NOMO-1 (cell line): ENCODE results near the gene DDB1.

Experiments
- DNase-seq, 2 experiments: peaks; one replicate each; lab custom pipeline; 2025; ENCODE audit not compliant: unreplicated experiment in 2 of 2; lab: John Stamatoyannopoulos, UW

Gene DDB1

DNA sequence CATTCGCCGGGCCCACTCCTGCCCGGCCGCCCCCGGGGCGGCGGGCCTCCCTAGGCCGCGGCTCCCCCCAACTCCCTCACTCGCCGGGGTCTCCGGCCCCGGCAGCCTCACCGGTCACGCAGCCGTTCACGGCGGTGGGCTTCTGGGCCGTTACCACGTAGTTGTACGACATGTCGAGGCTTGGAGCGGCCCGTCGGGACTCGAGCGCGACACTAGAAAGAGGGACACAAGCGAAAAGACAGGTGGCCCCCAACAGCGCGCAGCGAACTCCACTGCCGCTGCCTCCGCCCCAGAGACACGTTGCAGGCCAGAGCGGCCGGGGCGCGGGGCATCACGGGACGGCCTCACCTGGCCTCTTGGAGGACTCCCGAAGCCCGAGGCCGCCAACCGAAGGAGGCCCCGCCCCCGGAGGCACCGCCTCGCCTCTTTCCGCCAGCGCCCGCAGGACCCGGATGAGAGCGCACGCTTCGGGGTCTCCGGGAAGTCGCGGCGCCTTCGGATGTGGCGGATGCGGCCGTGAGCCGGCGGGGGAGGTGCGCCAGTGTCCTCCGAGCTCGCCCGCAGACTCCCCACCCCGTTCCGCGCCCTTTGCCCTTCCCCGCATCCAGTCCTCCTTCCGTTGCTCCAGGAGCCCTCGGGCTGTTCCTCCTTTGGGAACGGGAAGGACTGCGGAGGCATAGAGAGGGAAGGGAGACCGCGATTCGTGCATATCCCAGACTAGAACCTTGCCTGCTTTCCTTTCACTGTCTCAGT lies at the start of gene DDB1, which contains the start of gene TKFC:
DDB1 (minus strand) TSS at position 309 of the 753 bp plus-strand sequence; CDS start at position 172, 137 bp downstream.
TKFC (plus strand) TSS at position 432 of the 753 bp plus-strand sequence. CDS start 1,501 bp downstream, outside the sequence.
- peak; percentile 85 to 94 for DNase-seq

GRCh38 chr11:61380884-61381283 lies 48.0 kb upstream of the DDB1 start:
- no peak for DNase-seq

DNA sequence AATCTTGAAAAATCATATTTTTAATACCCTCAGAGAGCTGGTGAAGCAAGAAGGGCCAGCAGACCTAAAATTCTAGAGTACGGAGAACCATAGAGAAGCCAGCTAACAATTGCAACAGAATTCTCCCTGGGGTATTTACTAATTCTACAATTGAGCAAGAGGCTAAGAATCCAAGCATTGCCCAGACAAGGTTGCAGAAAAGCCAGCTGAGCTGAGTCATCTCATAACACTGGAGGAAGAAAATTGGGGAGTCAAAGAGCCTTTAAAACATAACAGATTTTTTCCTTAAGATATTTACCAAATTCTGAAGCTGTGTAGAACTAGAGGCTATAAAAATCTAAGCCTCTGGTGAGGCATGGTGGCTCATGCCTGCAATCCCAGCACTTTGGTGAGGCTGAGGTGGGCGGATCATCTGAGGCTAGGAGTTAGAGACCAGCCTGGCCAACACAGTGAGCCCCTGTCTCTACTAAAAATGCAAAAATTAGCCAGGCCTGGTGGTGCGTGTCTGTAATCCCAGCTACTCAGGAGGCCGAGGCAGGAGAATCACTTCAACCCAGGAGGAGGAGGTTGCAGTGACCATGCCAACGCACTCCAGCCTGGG lies 45.9 kb upstream of the DDB1 start:
- DNase-seq: peak; percentile 73 to 90

GRCh38 chr11:61377461-61378160 lies 44.7 kb upstream of the DDB1 start:
- no peak for DNase-seq

DNA sequence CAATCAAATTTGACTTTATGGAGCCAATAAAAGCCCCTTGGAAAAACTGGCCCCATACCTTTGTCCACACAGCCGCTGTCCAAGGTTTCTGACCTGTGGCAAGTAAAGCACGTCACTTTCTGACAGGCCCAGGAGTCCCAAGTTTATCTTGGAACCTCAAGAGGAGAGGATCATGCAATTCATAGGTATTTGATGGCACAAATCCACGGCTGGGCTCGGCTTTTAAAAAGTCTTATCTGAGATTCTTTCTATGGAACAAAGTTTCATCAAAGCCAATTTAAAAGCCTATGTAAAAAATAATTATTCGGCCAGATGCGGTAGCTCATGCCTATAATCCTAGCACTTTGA lies 42.8 kb upstream of the DDB1 start:
- DNase-seq: no peak

DNA sequence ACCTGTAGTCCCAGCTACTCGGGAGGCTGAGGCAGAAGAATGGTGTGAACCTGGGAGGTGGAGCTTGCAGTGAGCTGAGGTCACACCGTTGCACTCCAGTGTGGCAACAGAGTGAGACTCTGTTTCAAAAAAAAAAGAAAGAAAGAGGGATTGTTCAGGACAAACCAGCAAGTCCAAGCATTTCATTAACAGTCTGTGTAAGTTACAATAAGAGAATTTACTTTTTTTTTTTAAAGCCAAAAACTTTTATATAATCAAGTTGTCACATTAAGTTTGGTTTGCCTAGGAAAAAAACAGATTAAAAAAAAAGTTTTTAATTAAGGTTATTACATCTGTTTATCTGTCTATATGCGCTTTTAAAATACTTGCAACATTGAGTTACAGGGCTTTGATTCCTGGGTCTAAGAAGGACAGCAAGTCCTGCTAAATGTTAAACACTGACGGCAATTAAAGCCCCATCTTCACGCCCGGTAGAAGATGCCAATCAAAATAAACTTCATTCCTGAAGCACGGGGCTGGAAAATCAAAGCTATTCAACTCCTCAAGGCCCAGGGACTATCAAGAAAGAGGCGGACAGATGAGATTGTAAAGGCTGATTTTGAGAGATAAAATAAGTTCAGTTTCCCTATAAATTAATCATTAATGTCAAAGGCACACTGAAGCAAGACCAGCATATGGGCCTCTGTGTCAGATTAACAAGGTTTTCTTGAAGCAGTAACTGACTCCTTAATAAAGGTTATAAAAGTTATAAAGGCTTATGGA lies 39.9 kb upstream of the DDB1 start:
- no peak for DNase-seq

DNA sequence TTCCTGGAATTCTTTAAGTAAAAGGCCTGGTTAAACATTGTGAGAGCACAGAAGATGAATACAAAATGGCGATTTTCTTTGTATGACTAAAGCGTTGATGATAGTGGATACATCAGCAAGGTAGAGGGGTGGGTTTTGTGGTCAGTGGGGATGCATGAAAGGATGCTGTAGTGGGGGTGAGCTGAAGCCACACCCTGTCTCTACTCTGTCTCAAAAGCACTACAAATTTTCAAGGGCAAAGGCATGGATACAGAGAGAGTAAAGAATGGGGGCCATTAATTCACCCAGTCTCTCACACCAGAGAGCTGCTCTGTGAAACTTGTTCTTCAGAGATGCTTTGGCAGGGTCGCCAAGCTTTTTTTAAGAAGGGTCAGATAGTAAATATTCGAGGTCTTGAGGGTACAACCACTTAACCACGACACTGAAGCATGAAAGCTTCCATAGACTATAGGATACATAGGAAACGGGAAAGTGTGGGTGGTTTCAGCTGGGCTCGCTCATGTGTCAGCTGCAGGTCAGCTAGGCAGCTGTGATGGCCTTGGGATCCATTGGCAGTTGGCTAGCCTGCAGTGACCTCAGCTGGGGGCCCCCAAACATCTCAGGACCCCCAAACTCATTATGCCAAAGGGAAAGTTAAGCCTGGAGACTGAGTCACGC lies 37.6 kb upstream of the DDB1 start:
- DNase-seq: no peak

- no peak for DNase-seq
Measured at GRCh38 chr11:61369372-61370348, 36.8 kb upstream of the DDB1 start.

DNA sequence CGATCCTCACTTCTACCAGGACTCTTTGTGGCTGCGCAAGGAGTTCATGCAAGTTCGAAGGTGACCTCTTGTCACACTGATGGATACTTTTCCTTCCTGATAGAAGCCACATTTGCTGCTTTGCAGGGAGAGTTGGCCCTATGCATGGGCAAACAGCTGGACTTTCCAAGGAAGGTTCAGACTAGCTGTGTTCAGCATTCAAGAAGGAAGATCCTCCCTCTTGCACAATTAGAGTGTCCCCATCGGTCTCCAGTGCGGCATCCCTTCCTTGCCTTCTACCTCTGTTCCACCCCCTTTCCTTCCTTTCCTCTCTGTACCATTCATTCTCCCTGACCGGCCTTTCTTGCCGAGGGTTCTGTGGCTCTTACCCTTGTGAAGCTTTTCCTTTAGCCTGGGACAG lies 35.7 kb upstream of the DDB1 start:
- no peak for DNase-seq

DNA sequence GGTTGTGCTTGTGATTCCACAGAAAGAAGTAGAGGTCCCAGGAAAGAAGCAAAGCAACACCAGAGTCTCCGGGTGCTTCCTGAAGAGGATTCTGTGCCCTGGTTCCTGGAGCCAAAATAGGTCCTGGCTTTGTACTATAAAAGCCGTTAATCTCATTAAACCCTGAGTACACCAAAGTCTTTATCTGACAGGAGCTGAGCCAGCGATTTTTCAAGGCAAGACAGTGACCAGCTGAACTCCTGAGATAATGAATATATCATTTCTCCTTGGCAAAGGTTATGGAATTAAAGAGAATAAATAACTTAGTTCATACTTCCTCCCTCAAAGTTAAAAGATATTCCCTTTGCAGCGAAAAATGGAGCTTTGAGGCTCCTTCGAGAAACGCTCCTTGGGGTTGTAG lies 34.5 kb upstream of the DDB1 start:
- no peak for DNase-seq

DNA sequence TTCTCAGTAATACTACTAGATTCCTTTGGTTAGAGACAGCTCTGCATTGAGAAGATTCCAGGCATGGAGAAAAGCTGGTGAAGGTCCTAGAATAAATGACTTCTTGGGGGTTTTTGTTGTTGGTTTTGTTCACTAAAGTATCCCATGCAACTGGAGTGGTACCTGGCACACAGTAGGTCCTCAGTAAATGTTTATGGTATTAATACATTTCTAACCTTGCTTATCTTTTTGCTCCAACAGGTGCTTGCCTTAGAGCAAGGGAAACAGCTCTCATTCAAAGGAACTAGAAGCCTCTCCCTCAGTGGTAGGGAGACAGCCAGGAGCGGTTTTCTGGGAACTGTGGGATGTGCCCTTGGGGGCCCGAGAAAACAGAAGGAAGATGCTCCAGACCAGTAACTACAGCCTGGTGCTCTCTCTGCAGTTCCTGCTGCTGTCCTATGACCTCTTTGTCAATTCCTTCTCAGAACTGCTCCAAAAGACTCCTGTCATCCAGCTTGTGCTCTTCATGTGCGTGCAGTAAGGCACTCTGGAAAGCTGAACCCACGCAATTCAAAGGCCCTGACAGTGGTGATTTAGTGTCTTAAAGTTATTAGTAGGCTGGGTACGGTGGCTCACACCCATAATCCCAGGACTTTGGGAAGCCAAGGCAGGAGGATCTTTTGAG lies 31.2 kb upstream of the DDB1 start:
- DNase-seq: no peak

- DNase-seq: peak in 1 of 2 experiments; percentile 44
Measured at GRCh38 chr11:61362542-61362875, 29.6 kb upstream of the DDB1 start.

GRCh38 chr11:61361741-61362541 lies 29.0 kb upstream of the DDB1 start, which contains the start of the genes CYB561A3 and TMEM138:
CYB561A3 (minus strand) TSS chr11:61361882; CDS start chr11:61356713, 5,169 bp downstream.
TMEM138 (plus strand) TSS chr11:61362374; CDS start chr11:61364391, 2,017 bp downstream.
- DNase-seq: peak; percentile 94 to 96

DNA sequence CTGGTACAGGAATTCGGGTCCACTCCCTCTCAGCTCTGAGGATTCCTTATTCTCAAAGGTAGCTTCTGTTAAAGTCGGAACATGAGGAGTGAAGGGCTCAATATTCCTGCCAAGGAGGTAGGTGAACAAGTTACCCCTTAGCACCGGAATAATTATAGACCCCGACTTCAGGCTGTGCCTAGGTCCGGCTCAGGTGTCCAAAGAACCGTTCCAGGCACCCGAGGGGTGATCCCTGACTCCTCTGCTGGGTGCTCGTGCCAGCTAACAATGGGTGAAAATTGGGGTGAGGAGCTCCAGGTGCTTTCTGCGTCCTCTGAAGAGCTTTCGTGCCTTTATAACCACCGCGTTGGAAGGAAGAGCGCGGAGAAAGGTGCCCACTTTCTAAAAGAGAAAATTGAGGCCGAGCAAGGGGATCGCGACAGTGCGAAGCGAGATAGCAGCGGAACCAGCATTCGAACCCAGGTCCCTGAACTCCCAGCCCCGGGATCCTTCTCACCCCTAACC lies 28.4 kb upstream of the DDB1 start:
- DNase-seq: no peak

DNA sequence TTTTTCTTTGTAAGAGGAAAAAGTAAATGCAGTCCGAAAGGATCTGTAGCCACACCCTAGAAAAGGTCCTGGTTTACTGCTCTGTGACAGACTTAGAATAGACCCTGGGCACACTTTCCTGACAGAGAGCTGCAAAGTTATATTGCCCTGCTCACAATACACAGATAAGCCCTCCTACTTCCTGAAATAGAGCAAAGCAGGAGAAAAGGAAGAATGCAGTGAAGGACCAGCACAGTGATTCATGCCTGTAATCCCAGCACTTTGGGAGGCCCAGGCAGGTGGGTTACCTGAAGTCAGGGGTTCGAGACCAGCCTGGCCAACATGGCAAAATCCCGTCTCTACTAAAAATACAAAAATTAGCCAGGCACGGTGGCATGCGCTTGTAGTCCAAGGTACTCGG lies 26.6 kb upstream of the DDB1 start:
- DNase-seq: no peak

GRCh38 chr11:61358566-61358965 lies 25.7 kb upstream of the DDB1 start:
- DNase-seq: no peak

DNA sequence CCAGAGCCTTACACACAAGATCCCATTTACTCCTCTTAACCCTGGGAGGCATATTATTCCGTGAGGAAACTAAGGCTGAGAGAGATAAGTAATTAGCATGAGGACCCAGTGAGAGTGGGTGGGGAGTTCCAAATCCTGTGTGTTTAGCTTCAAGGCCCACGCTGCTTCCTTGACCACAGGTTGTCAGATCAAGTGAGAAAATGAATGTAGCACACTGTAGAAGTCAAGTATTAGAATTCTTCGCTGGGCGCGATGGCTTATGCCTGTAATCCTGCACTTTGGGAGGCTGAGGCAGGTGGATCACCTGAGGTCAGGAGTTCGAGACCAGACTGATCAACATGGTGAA lies 25.0 kb upstream of the DDB1 start:
- no peak for DNase-seq
